GM18502 (cell line): Measurements from ENCODE around the gene CLEC18C.
"Not testable (repeated sequence)": the region's sequence is repeated elsewhere in the genome, so short reads cannot be mapped to it uniquely, and the experiment has no call there.

Experiments
- ATAC-seq: cut with Tn5 transposase; IDR thresholded peaks from one replicate; pipeline ENCODE4 v1.9.1; 2021; ENCODE audit warnings: mild to moderate bottlenecking; ENCODE audit not compliant: unreplicated experiment, poor library complexity

CLEC18C gene

GRCh38 chr16:70204010-70204409 is 30.4 kb downstream of the CLEC18C start:
- not testable (repeated sequence) for ATAC-seq

GRCh38 chr16:70204668-70205405 is 31.2 kb downstream of the CLEC18C start:
- not testable (repeated sequence) for ATAC-seq

GRCh38 chr16:70206382-70206781 is 32.8 kb downstream of the CLEC18C start:
- ATAC-seq = not testable (repeated sequence)

- not testable (repeated sequence) for ATAC-seq
Observed at GRCh38 chr16:70218586-70218985, 45.0 kb downstream of the CLEC18C start.

GRCh38 chr16:70222574-70222973 is 49.0 kb downstream of the CLEC18C start:
- ATAC-seq = not testable (repeated sequence)

GRCh38 chr16:70223216-70223615 is 49.6 kb downstream of the CLEC18C start:
- not testable (repeated sequence) for ATAC-seq

GRCh38 chr16:70223971-70224513 is 50.5 kb downstream of the CLEC18C start:
- ATAC-seq = not testable (repeated sequence)

GRCh38 chr16:70224645-70225044 is 51.1 kb downstream of the CLEC18C start:
- ATAC-seq = not testable (repeated sequence)

GRCh38 chr16:70225430-70225829 is 51.8 kb downstream of the CLEC18C start:
- not testable (repeated sequence) for ATAC-seq

GRCh38 chr16:70226024-70226423 is 52.4 kb downstream of the CLEC18C start:
- not testable (repeated sequence) for ATAC-seq

GRCh38 chr16:70231831-70232230 is 58.2 kb downstream of the CLEC18C start:
- ATAC-seq = not testable (repeated sequence)
